GM18909 (cell line): Measurements from ENCODE around the gene PDZD4.

Source experiments
- ATAC-seq: cut with Tn5 transposase; IDR thresholded peaks from one replicate; pipeline ENCODE4 v1.9.1; 2021; ENCODE audit warnings: mild to moderate bottlenecking; ENCODE audit not compliant: unreplicated experiment, poor library complexity

The PDZD4 gene

DNA sequence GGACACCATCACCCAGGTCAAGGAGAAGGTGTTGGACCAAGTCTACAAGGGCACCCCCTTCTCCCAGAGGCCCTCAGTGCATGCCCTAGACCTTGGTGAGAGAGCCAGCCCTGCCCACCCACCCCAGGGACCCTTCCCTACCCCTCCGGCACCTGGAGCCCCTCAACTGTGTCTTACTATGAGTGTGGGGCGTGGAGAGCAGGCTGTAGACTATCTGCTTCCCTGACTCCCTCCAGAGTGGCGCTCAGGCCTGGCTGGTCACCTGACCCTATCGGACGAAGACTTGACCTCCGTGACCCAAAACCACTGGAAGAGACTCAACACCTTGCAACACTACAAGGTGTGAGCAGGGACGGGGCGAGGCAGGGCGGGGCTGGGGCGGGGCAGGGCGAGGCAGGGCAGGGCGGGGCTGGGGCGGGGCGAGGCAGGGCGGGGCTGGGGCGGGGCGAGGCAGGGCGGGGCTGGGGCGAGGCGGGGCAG, 54.2 kb downstream of the PDZD4 start:
- no peak for ATAC-seq

DNA sequence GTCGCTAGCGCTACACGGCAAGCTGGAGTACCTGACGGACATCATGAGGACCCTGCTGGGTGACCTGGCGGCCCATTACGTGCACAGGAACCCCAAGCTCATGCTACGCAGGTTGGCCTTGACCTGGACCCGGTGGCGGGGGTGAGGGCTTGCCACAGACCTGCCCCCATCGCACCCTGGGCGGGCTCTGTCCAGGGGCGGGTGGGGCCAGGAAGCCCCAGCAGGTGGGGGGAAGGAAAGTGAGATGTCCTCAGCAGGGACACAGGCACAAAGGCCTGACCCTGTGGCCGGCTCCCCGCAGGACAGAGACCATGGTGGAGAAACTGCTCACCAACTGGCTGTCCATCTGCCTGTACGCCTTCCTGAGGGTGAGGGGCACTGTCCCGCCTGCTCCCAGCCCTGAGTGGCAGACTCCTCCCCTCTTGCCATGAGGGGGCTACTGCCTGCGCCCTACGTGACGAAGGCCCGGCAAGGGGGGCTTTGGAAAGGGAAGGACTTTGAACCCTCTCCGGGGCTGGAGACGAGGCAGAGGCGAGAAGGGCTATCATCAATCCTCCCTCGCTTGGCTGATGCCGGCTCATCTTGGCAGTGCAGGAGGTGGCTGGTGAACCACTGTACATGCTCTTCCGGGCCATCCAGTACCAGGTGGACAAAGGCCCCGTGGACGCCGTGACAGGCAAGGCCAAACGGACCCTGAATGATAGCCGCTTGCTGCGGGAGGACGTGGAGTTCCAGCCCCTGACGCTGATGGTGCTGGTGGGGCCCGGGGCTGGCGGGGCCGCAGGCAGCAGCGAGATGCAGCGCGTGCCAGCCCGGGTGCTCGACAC, 54.8 kb downstream of the PDZD4 start:
- ATAC-seq, result no peak

DNA sequence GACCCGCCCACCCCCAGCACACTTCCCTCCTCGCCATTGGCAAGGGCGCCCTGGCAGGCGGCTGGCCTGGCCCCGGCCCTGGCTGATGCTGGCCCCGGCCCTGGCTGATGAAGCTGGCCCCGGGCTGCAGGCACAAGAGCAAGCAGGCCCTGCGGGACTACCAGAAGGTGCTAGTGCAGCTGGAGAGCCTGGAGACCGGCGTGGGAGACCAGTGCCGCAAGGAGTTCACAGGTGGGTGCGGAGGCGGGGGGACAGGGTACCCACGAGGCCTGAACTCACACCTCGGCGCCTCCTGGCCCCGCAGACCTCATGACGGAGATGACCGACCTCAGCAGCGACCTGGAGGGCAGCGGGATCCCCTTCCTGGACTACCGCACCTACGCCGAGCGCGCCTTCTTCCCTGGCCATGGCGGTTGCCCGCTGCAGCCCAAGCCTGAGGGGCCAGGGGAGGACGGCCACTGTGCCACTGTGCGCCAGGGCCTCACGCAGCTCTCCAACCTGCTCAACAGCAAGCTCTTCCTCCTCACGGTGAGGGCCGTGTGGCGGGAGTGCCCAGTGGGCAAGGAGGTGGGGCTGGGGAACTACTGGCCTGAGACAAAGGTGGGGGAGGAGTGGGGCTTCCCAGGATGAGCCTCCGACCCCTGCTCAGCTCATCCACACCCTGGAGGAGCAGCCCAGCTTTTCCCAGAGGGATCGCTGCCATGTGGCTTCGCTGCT, 55.6 kb downstream of the PDZD4 start:
- no peak for ATAC-seq

DNA sequence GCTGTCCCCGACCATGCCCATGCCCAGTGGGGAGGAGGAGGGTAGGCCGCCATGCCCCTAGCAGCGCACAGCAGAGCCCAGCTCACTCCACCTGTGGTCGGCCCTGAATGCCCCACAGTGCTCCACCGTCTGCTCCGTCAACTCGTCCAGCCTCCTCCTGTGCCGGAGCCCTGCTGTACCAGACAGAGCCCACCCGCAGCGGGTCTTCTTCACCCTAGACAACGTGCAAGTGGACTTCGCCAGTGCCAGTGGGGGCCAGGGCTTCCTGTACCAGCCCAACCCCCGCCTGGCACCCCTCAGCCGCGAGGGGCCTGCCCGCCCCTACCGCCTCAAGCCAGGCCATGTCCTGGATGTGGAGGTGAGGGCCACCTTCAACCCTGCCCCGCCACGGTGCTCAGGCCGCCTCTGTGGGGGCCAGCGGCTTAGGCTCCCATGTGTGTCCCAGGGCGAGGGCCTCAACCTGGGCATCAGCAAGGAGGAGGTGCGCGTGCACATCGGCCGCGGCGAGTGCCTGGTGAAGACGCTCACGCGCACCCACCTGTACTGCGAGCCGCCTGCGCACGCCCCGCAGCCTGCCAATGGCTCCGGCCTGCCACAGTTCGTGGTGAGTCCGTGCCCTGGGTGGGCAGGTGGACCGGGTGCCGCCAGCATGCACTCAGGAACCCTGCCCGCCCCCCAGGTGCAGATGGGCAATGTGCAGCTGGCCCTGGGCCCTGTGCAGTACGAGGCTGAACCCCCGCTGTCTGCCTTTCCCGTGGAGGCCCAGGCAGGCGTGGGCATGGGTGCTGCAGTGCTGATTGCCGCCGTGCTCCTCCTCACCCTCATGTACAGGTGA, 56.4 kb downstream of the PDZD4 start:
- ATAC-seq, result no peak

DNA sequence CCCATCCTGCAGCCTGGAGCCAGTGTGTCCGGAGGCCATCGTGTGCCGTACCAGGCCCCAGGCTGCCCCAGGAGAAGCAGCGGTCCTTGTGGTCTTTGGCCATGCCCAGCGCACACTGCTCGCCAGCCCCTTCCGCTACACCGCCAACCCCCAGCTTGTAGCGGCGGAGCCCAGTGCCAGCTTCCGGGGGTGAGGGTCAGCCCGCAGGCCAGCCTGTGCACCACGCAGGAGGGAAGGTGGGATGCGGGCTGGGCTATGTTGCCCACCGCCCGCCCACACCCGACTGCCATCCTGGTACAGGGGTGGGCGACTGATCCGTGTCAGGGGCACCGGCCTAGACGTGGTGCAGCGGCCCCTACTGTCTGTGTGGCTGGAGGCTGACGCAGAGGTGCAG, 57.1 kb downstream of the PDZD4 start:
- no peak for ATAC-seq

DNA sequence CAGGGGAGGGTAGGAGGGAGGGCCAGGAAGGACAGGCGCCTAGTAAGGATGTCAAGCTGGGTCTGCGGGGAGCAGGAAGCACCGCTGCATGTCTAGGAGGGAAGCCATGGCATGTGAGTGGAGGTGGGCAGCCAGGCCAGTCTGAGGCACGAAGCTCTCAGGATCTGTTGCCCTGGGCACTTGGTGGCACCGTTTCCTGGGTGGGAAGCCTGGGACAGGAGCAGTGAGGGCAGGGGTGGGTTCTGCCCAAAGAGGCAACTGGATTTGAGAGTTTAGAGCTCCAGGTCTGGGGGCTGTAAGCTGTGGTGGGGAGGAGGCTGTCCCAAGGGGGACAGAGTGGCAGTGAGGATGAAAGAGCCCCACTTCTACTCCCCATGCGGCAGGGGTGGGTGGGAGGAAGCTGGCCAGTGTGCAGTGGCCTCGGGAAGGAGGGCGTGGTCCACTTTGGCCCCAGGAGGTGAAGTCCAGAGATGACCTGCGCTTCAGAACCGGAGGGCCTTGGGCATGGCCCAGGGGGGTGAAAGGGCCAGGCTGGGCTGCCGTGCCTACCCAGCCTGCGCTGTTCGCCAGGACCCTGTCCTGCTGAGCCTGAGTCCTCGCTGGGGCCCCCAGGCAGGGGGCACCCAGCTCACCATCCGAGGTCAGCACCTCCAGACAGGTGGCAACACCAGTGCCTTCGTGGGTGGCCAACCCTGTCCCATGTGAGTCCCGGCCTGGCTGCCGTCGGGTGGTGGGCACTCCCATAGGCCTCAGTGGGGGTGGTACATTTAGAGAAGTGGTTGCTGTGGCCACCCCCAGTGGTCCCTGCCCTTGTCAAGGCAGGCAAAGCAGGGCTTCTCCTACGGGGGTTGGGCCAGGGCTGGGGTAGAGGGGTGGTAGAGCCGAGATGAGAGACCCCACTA, 57.8 kb downstream of the PDZD4 start:
- no peak for ATAC-seq

DNA sequence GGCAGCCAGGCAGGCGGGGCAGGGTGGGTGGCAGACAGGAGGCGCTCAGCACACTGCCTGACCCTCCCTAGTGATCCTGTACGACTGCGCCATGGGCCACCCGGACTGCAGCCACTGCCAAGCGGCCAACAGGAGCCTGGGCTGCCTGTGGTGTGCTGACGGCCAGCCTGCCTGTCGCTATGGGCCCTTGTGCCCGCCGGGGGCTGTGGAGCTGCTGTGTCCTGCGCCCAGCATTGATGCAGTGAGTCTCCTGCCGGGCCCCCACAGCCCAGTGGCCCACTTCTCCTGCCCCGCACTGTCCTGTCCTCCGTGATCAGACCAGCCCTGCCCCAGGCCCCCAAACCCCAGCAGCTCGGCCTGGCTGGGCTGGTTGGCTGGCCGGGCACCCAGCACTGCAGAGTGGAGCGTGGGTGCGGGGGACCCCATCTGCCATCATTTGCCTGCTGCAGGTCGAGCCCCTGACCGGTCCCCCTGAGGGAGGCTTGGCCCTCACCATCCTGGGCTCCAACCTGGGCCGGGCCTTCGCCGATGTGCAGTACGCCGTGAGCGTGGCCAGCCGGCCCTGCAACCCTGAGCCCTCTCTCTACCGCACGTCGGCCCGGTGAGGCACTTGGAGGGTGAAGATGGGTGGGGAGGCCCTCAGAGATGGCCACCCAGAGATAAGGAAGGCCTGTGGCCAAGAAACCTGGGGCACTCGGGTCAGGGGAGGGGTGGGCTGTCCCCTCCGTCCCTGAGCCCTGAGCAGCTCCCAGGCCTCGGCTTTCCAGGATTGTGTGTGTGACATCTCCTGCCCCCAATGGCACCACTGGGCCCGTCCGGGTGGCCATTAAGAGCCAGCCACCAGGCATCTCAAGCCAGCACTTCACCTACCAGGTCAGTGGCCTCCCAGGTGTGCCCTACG, 58.7 kb downstream of the PDZD4 start:
- no peak for ATAC-seq

DNA sequence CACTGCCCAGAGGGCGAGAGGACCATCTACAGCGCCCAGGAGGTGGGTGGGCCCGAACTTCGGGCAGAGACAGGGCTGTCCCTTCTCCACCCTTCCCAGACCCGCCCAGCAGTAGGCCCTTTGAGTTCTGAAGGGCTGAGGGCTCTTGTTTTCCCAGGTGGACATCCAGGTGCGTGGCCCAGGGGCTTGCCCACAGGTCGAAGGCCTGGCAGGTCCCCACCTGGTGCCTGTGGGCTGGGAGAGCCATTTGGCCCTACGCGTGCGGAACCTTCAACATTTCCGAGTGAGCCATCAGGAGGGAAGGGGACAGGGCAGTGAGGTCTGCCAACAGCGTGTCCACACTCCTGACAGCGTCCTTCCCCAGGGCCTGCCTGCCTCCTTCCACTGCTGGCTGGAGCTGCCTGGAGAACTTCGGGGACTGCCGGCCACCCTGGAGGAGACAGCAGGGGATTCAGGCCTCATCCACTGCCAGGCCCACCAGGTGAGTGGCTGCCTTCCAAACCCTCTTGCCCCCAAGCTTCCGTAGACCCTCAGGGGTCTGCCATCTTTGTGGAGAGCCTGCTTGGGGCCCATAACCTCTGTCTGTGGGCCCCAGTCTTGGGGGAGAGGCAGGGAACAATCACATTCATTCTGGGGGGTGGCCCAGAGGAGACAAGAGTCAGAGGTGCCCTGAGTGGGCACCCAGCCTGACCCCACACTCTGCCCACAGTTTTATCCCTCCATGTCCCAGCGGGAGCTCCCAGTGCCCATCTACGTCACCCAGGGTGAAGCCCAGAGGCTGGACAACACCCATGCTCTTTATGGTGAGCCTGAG, 59.5 kb downstream of the PDZD4 start:
- ATAC-seq, result no peak

DNA sequence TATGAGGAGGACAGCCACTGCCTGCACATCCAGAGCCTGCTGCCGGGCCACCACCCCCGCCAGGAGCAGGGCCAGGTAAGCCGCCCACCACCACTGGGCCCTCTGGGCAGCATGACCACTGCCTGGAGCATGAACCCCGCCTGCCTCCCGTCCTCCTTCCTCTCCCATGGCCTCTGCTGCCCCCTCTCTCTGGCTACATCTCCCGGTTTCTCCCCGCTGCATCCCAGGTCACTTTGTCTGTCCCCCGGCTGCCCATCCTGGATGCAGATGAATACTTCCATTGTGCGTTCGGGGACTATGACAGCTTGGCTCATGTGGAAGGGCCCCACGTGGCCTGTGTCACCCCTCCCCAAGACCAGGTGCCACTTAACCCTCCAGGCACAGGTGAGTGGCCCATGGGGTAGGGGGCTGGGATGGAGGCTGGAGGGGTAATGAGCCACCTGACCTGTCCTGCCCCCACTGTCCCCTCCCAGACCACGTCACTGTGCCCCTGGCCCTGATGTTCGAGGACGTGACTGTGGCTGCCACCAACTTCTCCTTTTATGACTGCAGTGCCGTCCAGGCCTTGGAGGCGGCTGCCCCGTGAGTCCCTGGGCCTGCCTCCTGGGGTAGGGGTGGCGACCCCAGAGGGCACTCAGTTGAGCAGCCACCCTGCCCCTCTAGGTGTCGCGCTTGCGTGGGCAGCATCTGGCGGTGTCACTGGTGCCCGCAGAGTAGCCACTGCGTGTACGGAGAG, 60.3 kb downstream of the PDZD4 start:
- no peak for ATAC-seq

DNA sequence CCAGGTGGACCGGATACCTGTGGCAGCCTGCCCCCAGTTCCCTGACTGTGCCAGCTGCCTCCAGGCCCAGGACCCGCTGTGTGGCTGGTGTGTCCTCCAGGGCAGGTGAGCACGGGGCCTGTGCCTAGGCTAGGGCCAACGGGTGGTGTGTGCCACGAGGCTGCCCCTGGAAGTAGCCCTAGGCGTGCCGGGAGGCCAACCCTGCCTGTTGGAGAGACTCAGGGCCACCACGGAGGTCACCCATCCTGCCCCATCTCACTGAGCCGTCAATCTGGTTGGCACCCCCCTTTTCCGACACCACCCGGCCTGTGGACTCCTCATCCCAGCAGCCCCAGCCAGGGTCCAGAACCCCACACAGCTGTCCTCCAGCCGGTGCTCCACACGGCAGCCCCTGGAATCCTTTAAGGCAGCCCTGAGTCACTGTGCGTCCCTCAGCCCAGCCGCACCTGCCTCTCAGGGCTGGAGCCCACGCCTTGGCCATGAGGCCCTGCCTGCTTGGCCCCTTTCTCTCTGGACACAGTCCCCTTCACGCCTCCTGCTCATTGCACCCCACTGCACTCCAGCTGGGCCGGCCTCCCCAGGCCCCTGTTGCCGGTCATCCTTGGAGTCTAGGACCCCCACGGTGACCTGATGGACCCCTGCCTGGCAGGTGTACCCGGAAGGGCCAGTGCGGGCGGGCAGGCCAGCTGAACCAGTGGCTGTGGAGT, 61.0 kb downstream of the PDZD4 start:
- ATAC-seq, result no peak

DNA sequence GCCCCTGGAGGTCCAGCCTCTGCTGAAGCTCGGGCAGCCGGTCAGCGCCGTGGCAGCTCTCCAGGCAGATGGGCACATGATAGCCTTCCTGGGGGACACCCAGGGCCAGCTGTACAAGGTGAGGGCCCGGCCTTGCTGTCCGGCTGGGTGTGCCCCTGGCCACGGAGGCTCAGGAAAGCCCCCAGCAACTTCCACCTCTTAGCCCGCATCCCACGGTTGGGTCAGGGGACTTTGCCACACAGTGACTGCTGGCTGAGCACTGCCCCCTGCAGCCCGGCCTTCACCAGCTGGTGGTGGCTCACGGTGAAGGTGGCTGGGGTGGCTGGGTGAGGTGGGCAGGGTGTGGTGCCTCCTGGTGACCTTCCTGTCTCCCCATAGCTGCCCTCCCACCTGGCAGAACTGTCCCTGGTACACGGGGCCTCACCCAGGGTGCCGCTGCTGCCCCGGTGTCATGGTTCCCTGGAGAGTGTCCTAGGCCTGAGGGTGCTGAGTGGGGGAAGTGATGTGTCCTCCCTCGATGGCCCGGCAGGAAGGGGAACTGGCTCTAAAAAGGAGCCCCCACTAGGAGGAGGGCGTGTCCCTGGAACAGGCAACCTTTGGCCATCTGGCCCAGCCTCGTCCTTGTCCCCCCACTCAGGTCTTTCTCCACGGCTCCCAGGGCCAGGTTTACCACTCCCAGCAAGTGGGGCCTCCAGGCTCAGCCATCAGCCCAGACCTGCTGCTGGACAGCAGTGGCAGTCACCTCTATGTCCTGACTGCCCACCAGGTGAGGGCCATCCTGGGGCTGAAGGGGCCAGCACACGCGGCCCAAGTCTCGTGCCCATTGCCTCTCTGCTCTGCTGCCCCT, 61.8 kb downstream of the PDZD4 start:
- no peak for ATAC-seq

DNA sequence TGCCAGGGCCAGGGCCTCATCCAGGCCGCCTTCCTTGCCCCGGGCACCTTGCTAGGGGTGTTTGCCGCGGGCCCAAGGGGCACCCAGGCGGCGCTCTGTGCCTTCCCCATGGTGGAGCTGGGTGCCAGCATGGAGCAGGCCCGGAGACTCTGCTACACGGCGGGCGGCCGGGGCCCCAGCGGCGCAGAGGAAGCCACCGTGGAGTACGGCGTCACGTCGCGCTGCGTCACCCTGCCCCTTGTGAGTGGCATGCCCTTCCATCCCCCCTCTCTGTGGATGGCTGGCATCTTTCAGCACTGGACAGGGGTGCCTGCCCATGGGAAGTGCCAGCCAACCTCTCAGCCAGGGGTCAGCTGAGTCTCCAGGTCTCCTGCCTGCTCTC, 62.7 kb downstream of the PDZD4 start:
- no peak for ATAC-seq

DNA sequence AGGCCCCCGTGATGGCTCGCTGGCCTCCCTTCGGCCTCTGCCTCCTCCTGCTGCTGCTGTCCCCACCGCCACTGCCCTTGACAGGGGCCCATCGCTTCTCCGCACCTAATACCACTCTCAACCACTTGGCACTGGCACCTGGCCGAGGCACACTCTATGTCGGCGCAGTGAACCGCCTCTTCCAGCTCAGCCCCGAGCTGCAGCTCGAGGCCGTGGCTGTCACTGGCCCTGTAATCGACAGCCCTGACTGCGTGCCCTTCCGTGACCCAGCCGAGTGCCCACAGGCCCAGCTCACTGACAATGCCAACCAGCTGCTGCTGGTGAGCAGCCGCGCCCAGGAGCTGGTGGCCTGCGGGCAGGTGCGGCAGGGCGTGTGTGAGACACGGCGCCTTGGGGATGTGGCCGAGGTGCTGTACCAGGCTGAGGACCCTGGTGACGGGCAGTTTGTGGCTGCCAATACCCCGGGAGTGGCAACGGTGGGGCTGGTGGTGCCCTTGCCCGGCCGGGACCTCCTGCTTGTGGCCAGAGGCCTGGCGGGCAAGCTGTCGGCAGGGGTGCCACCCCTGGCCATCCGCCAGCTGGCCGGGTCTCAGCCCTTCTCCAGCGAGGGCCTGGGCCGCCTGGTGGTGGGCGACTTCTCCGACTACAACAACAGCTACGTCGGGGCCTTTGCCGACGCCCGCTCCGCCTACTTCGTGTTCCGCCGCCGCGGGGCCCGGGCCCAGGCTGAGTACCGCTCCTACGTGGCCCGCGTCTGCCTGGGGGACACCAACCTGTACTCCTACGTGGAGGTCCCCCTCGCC, 63.3 kb downstream of the PDZD4 start:
- no peak for ATAC-seq

DNA sequence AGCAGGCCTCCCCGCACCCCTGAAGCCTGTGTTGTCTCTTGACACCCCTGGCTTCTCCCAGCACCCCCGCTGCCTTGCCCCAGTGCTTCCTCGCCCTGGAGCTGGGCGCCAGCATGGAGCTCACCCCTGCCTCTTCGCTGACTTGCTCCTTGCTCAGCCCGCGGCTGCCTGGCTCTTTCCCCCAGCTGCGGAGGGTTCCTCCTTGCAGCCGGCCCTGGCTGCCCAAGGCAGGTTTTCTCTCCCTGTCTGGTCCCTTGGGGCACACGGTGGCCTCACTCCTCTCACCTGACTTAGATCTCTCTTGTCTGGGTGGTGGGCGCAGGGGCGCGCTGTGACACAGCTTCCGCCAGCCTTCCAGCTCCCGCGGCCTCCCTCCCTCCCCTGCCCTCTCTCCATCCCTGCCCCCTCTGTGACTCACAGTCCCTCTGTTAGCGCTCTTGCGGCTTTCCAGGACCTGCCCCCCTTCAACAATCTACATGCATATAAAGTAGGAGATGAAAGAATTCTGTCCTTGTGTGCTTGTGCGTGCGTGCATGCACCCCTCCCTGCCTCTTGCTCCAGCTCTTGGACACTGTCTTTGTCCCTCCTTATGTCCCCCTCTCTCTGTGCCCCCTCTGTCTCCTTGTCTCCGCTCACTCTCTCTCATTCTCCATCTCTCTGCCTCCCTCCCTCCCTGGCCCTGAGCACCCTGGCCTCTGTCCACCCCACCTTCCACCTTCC, 64.1 kb downstream of the PDZD4 start:
- no peak for ATAC-seq
